ENCODE measurements around the gene USH2A.

DNA sequence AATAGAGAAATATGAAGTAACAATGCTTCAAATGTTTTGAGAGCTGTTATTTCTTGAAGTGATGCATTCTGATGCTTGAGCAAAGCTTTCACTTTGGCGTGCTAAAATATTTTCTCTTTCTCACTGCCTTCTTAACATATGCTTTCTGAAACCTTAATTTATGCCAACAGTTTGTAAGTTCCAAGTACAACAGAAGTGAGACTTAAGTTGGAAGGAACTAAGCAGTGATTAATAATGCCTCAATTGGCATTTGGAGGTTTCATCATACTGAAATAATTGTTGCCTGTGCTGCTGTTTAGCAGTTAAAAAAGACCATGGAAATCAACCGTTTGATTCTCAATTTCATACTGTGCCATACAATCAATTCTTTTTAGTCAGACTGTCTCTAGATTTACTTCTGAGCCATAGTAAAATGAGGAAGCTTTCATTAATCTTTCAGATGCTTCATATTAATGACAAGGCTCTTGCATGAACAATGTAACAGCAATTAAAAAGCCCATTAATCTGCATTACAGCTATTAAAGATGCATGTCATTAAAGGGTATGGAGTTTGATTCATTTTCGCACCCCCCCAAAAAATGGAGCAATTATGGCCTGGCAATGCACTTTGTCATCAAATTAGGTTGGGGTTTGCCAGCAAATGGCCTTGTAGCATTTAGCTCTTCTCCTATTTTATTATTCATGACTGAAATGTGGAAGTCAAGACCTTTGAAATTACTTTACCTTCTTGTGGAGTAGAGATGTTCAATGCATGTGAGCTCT is 375.3 kb downstream of the USH2A start:
- TF ChIP-seq EZH2 (IDR thresholded peaks at IDR 0.05; ENCODE audit: insufficient read depth, poor library complexity, severe bottlenecking): no peak
- TF ChIP-seq EZH2phosphoT487 (IDR thresholded peaks at IDR 0.05; ENCODE audit: insufficient read depth, low read depth): no peak

All from GM23248 (cell line).